Measurements from ENCODE around the gene HMGCL.
"Not testable (repeated sequence)": the region's sequence is repeated elsewhere in the genome, so short reads cannot be mapped to it uniquely, and the experiment has no call there.

The HMGCL gene

GRCh38 chr1:23798662-23799142 lies 26.5 kb downstream of the HMGCL start:
- no peak for DNase-seq (ENCODE audit: low spot score)

GRCh38 chr1:23797478-23798448 lies 27.5 kb downstream of the HMGCL start:
- DNase-seq (ENCODE audit: low spot score): no peak

GRCh38 chr1:23796466-23797271 lies 28.6 kb downstream of the HMGCL start:
- DNase-seq (ENCODE audit: low spot score): no peak

- no peak for DNase-seq (ENCODE audit: low spot score)
Observed at GRCh38 chr1:23795676-23796465, 29.4 kb downstream of the HMGCL start.

- not testable (repeated sequence) for DNase-seq (ENCODE audit: low spot score)
Observed at GRCh38 chr1:23794732-23795182, 30.5 kb downstream of the HMGCL start.

- DNase-seq (ENCODE audit: low spot score): no peak
Observed at GRCh38 chr1:23793861-23794731, 31.1 kb downstream of the HMGCL start.

- DNase-seq (ENCODE audit: low spot score): peak; percentile 59
Observed at GRCh38 chr1:23793018-23793781, 32.0 kb downstream of the HMGCL start.

- DNase-seq (ENCODE audit: low spot score): no peak
Observed at GRCh38 chr1:23792151-23792945, 32.9 kb downstream of the HMGCL start.

- peak; percentile 50 for DNase-seq (ENCODE audit: low spot score)
Observed at GRCh38 chr1:23791516-23792047, 33.6 kb downstream of the HMGCL start.

- peak; percentile 90 for DNase-seq (ENCODE audit: low spot score)
Observed at GRCh38 chr1:23790696-23791515, 34.3 kb downstream of the HMGCL start, which contains the start of gene LYPLA2. TSS of gene LYPLA2 (plus strand) at chr1:23791145. CDS start at chr1:23792683, 1,538 bp downstream.

- DNase-seq (ENCODE audit: low spot score): no peak
Observed at GRCh38 chr1:23788695-23789094, 36.5 kb downstream of the HMGCL start.

- DNase-seq (ENCODE audit: low spot score): no peak
Observed at GRCh38 chr1:23787701-23788100, 37.5 kb downstream of the HMGCL start.

GRCh38 chr1:23784846-23785245 lies 40.4 kb downstream of the HMGCL start:
- DNase-seq (ENCODE audit: low spot score): no peak

- DNase-seq (ENCODE audit: low spot score): not testable (repeated sequence)
Observed at GRCh38 chr1:23783141-23783540, 42.1 kb downstream of the HMGCL start.

GRCh38 chr1:23779826-23780371 lies 45.3 kb downstream of the HMGCL start:
- peak; percentile 65 for DNase-seq (ENCODE audit: low spot score)

GRCh38 chr1:23777979-23778814 lies 47.0 kb downstream of the HMGCL start, which contains the start of gene PITHD1:
TSS of gene PITHD1 (plus strand) at chr1:23778418. CDS start at chr1:23778516, 98 bp downstream.
- DNase-seq (ENCODE audit: low spot score): peak; percentile 98
